C4-2B (cell line): ENCODE results near the gene PPP2R2C.

ENCODE experiments used
- CTCF ChIP-seq: fragments of 450-650 bp; conservative IDR thresholded peaks from 2 replicates; pipeline ENCODE4 v1.5.1; 2017; ENCODE audit warnings: mild to moderate bottlenecking
- ZFX ChIP-seq: fragments of 450-650 bp; IDR thresholded peaks from 2 replicates; pipeline ENCODE4 v1.6.1; 2017

GRCh38 chr4:6384541-6384940 lies 87.9 kb downstream of the PPP2R2C start:
- TF ChIP-seq CTCF = no peak
- TF ChIP-seq ZFX = no peak
